MCF 10A (cell line): ENCODE measurements around the gene CYP4V2. TPM values are rescaled to one million over a fixed set of nuclear protein-coding genes. Genes with fewer than 3 reads are reported as not detected.

ENCODE experiments used
- BruUV-seq: library from RNA; stranded (reverse); fragments of 400-500 nt; replicated peaks from 2 replicates; lab custom pipeline; 2021; lab: Mats Ljungman, UMichigan
- CTCF ChIA-PET: fragments of 300-600 bp; sonication (Branson Sonifier 250); formaldehyde crosslinking; extraction: SDS; loops from one replicate; lab custom pipeline; 2021; ENCODE audit warnings: antibody characterized with exemption, inconsistent platforms; lab: Yijun Ruan, JAX
- POLR2A ChIA-PET: fragments of 300-600, 350-650 bp; sonication (Branson Sonifier 250); formaldehyde crosslinking; extraction: SDS; loops from one replicate; lab custom pipeline; 2020; ENCODE audit warnings: antibody characterized with exemption, inconsistent platforms; lab: Yijun Ruan, JAX
- DNase-seq: peaks from one replicate; pipeline ENCODE4 v3.0.0-alpha.2; 2018; ENCODE audit not compliant: unreplicated experiment
- H3K27ac Mint-ChIP-seq: one replicate; pipeline ENCODE4 v1.8.0; 2022; ENCODE audit warnings: mild to moderate bottlenecking, low read depth, mixed read lengths; ENCODE audit not compliant: unreplicated experiment
- H3K27me3 Mint-ChIP-seq: one replicate; pipeline ENCODE4 v1.8.0; 2022; ENCODE audit warnings: mixed read lengths; ENCODE audit not compliant: insufficient read depth, unreplicated experiment
- H3K36me3 Mint-ChIP-seq: one replicate; pipeline ENCODE4 v1.8.0; 2022; ENCODE audit warnings: mild to moderate bottlenecking, moderate library complexity, mixed read lengths; ENCODE audit not compliant: insufficient read depth, unreplicated experiment
- H3K4me1 Mint-ChIP-seq: one replicate; pipeline ENCODE4 v1.8.0; 2022; ENCODE audit warnings: mixed read lengths; ENCODE audit not compliant: insufficient read depth, unreplicated experiment
- H3K4me3 Mint-ChIP-seq: one replicate; pipeline ENCODE4 v1.8.0; 2022; ENCODE audit warnings: mild to moderate bottlenecking, moderate library complexity, mixed read lengths; ENCODE audit not compliant: unreplicated experiment
- H3K9me3 Mint-ChIP-seq: one replicate; pipeline ENCODE4 v1.8.0; 2022; ENCODE audit warnings: mixed read lengths; ENCODE audit not compliant: unreplicated experiment
- CTCF ChIP-seq: fragments of 200-600 bp; IDR thresholded peaks from one replicate; pipeline ENCODE4 v1.8.0; 2022; ENCODE audit warnings: antibody characterized with exemption, mild to moderate bottlenecking; ENCODE audit not compliant: unreplicated experiment
- intact Hi-C: fragments of 100-400 bp; cut with micrococcal nuclease; formaldehyde crosslinking; loops from 2 replicates; pipeline ENCODE4 v1.14.1; 2022
- total RNA-seq: library from RNA; stranded (reverse); gene quantifications from 2 replicates; pipeline ENCODE4 v1.2.3, GENCODE V29; 2022

The CYP4V2 gene
- total RNA-seq, 1 experiment from 2014 or later = 22.1 TPM

- no peak for TF ChIP-seq CTCF
- Mint-ChIP-seq H3K27me3 (no peaks in the 10 kb centered on the region), H3K36me3 (peaks cover 4% of the 10 kb centered on the region), H3K27ac (no peak overlapping the region), H3K4me1 (no peaks in the 10 kb centered on the region), H3K4me3 (no peak overlapping the region), H3K9me3 (no peaks in the 10 kb centered on the region)
- CTCF ChIA-PET = interaction anchor here (0.6 to 1.5 kb wide), 2 partner anchors 56 to 472 kb away, joined by 3 to 4 read pairs; no protein-coding TSS in a partner anchor
- intact Hi-C loops = loop anchor here (5.0 kb wide), 1 partner anchor 127 kb away; the partner anchor contains the start of gene TLR3
- POLR2A ChIA-PET = no interaction called here
- no peak for DNase-seq
- no TSS peak for BruUV-seq
Observed at GRCh38 chr4:186193851-186194250, 2.5 kb downstream of the CYP4V2 start.

GRCh38 chr4:186196063-186196462, 4.7 kb downstream of the CYP4V2 start:
- intact Hi-C loops = no loop called here
- BruUV-seq = no TSS peak
- POLR2A ChIA-PET = interaction anchor here (0.6 kb wide), 1 partner anchor 654 kb away, joined by 3 read pairs; no protein-coding TSS in a partner anchor
- H3K36me3 Mint-ChIP-seq = peaks cover under 1% of the 10 kb centered on the region
- H3K27me3 Mint-ChIP-seq = no peaks in the 10 kb centered on the region
- no peaks in the 10 kb centered on the region for H3K9me3 Mint-ChIP-seq
- no peak for TF ChIP-seq CTCF
- no peak overlapping the region for H3K27ac Mint-ChIP-seq
- no peaks in the 10 kb centered on the region for H3K4me1 Mint-ChIP-seq
- no peak overlapping the region for H3K4me3 Mint-ChIP-seq
- CTCF ChIA-PET = interaction anchor here (0.5 to 0.6 kb wide), 2 partner anchors 159 to 1297 kb away, joined by 3 to 4 read pairs; no protein-coding TSS in a partner anchor
- DNase-seq = no peak

GRCh38 chr4:186200516-186200915, 9.1 kb downstream of the CYP4V2 start:
- H3K4me1 Mint-ChIP-seq = no peaks in the 10 kb centered on the region
- ChIA-PET CTCF (no interaction called here), POLR2A (no interaction called here)
- DNase-seq = no peak
- no peaks in the 10 kb centered on the region for H3K36me3 Mint-ChIP-seq
- H3K9me3 Mint-ChIP-seq = no peaks in the 10 kb centered on the region
- no TSS peak for BruUV-seq
- H3K27me3 Mint-ChIP-seq = no peaks in the 10 kb centered on the region
- H3K27ac Mint-ChIP-seq = no peak overlapping the region
- no peak for TF ChIP-seq CTCF
- intact Hi-C loops = no loop called here
- no peak overlapping the region for H3K4me3 Mint-ChIP-seq

GRCh38 chr4:186201010-186201409, 9.6 kb downstream of the CYP4V2 start:
- Mint-ChIP-seq H3K9me3 (no peaks in the 10 kb centered on the region), H3K4me3 (no peak overlapping the region), H3K27me3 (no peaks in the 10 kb centered on the region), H3K4me1 (no peaks in the 10 kb centered on the region), H3K27ac (no peak overlapping the region), H3K36me3 (no peaks in the 10 kb centered on the region)
- ChIA-PET CTCF (no interaction called here), POLR2A (interaction anchor here (1.5 kb wide), 1 partner anchor 9 kb away, joined by 11 read pairs; the partner anchor contains the start of gene CYP4V2)
- DNase-seq = no peak
- TF ChIP-seq CTCF = no peak
- no TSS peak for BruUV-seq
- intact Hi-C loops = no loop called here
